ENCODE data around the gene MPPED2.

GRCh38 chr11:30465192-30465591 is 121.0 kb downstream of the MPPED2 start:
- no peak for TF ChIP-seq CTCF (IDR thresholded peaks at IDR 0.05; ENCODE audit: low read depth, low read length)
- TF ChIP-seq EZH2phosphoT487 (IDR thresholded peaks at IDR 0.05; ENCODE audit: low read depth): no peak

Measured in OCI-LY3 (cell line).